Measurements from ENCODE around the gene BORCS6. TPM values are rescaled to one million over a fixed set of nuclear protein-coding genes. Genes with fewer than 3 reads are reported as not detected.

Gene BORCS6
- total RNA-seq, 1 donor from 2014 or later: 0.71 TPM

DNA sequence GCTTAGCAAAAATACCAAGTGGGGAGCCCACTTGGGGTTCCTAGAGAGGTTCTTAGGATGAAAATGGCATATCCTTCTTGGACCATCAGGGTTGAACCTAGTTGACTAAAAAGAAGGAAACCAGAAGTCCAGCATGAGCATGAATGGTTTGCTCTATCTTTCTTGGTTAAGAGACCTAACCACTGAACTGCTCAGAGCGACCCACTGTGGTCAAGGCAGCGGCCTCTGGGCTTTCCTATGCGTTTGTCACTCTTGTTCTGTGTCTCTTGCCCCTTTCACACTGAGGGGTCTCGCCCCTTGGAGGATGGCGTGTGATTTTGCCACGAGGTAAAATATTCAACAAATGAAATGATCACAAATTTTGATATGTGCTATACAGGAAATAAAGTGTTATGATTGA is 526 bp upstream of the BORCS6 start:
- Histone ChIP-seq H3K4me1 (peaks cover 10% of the 10 kb centered on the region), H3K36me3 (no peaks in the 10 kb centered on the region), H3K27me3 (peaks cover 21% of the 10 kb centered on the region), H3K27ac (no peak overlapping the region), H3K9ac (no peak overlapping the region), H3K9me3 (ENCODE audit: low read depth) (no peaks in the 10 kb centered on the region), H3F3A (ENCODE audit: low read depth) (peaks cover 47% of the 10 kb centered on the region), H2AFZ (replicated peaks) (peak overlapping the region; percentile 19), H3K4me2 (peak overlapping the region; percentile 68), H3K4me3 (peak overlapping the region; percentile 75), H4K20me1 (ENCODE audit: low read depth) (peaks cover 15% of the 10 kb centered on the region), H3K79me2 (ENCODE audit: low read depth) (no peaks in the 10 kb centered on the region)
- no peak for DNase-seq (ENCODE audit: low spot score)
- TF ChIP-seq EZH2 (IDR thresholded peaks at IDR 0.05) (no peak), EZH2phosphoT487 (IDR thresholded peaks at IDR 0.05) (no peak)
- TF ChIP-seq, protein P1, sequence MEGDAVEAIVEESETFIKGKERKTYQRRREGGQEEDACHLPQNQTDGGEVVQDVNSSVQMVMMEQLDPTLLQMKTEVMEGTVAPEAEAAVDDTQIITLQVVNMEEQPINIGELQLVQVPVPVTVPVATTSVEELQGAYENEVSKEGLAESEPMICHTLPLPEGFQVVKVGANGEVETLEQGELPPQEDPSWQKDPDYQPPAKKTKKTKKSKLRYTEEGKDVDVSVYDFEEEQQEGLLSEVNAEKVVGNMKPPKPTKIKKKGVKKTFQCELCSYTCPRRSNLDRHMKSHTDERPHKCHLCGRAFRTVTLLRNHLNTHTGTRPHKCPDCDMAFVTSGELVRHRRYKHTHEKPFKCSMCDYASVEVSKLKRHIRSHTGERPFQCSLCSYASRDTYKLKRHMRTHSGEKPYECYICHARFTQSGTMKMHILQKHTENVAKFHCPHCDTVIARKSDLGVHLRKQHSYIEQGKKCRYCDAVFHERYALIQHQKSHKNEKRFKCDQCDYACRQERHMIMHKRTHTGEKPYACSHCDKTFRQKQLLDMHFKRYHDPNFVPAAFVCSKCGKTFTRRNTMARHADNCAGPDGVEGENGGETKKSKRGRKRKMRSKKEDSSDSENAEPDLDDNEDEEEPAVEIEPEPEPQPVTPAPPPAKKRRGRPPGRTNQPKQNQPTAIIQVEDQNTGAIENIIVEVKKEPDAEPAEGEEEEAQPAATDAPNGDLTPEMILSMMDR (IDR thresholded peaks at IDR 0.05): no peak
- Mint-ChIP-seq H3K4me1 (peaks cover 15% of the 10 kb centered on the region), H3K4me3 (no peak overlapping the region), H3K27ac (no peak overlapping the region), H3K9me3 (no peaks in the 10 kb centered on the region), H3K27me3 (ENCODE audit: insufficient read depth, low read depth) (peaks cover 3% of the 10 kb centered on the region), H3K36me3 (no peaks in the 10 kb centered on the region)

DNA sequence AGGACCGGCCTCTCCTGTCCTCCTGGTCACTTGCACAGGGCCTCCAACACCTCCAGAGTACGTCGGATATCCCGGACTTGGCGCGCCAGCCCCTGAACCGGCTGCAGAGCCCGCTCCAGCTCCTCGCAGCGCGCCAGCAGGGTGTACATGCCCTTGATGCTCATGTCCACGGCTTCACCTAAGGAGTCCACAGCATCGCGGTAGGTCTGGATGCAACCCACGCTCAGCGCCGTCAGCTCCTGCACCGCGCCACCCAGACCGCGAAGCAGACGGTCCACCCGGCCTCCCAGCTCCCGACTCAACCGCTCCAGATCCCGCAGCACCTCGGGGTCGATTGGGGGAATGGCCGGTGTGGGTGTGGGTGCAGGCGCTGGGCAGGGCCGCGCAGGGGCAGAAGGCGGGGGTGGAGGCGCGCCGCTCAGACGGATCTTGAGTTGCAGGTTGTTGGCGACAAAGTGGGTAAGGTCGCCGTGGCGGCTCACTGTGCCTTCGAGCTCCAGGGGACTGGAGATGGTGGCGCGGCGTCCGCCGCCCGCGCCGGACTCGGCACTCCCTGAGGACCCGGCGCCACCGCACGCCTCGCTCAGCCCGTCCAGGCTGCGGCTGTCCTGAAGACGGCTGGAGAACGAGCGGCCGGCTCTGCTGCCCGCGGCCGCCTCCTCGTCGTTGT is 804 bp downstream of the BORCS6 start:
- Histone ChIP-seq H3K4me3 (peak overlapping the region; percentile 75), H3K9me3 (ENCODE audit: low read depth) (no peaks in the 10 kb centered on the region), H3K27ac (no peak overlapping the region), H4K20me1 (ENCODE audit: low read depth) (peaks cover 15% of the 10 kb centered on the region), H3K4me1 (peaks cover 10% of the 10 kb centered on the region), H3K27me3 (peaks cover 21% of the 10 kb centered on the region), H3K9ac (no peak overlapping the region), H3K4me2 (peak overlapping the region; percentile 79), H3F3A (ENCODE audit: low read depth) (peaks cover 47% of the 10 kb centered on the region), H2AFZ (replicated peaks) (peak overlapping the region; percentile 74), H3K79me2 (ENCODE audit: low read depth) (no peaks in the 10 kb centered on the region), H3K36me3 (no peaks in the 10 kb centered on the region)
- Mint-ChIP-seq H3K27ac (no peak overlapping the region), H3K36me3 (no peaks in the 10 kb centered on the region), H3K27me3 (ENCODE audit: insufficient read depth, low read depth) (peaks cover 6% of the 10 kb centered on the region), H3K9me3 (no peaks in the 10 kb centered on the region), H3K4me1 (peaks cover 15% of the 10 kb centered on the region), H3K4me3 (no peak overlapping the region)
- peak; percentile 31 for DNase-seq (ENCODE audit: low spot score)
- peak; percentile 84 for TF ChIP-seq EZH2phosphoT487 (IDR thresholded peaks at IDR 0.05)
- TF ChIP-seq, protein P1 (IDR thresholded peaks at IDR 0.05): no peak
- TF ChIP-seq EZH2 (IDR thresholded peaks at IDR 0.05): peak; percentile 70

DNA sequence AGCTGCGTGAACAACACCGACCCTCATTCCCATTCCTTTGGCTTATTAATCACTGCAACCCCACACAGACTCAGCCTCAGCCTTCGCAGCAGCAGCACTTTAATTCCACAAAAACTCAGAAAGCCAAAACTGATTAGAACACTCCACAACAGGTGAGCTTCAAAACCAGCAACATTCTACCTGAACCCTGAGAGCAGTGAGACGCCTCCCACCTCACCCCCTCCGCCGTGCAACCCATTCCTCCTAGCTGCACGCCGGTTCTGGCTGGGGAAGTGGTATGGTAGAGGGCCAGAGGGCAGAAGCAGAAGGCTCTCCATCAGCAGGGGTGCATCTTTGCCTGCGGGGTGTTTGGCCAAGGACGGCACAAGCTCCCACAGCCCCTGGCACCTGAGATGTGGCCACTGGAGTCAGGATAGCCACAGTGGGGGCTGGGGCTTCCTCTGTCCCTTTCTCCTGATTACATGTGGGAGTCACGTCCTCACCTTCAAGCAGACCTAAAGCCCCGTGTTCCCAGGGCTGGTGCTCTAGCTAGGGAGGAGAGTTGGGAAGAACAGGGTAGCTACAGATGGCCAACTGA is 1.6 kb downstream of the BORCS6 start:
- Mint-ChIP-seq H3K9me3 (no peaks in the 10 kb centered on the region), H3K4me3 (no peak overlapping the region), H3K27me3 (ENCODE audit: insufficient read depth, low read depth) (peaks cover 11% of the 10 kb centered on the region), H3K36me3 (no peaks in the 10 kb centered on the region), H3K4me1 (peaks cover 15% of the 10 kb centered on the region), H3K27ac (no peak overlapping the region)
- TF ChIP-seq, protein P1 (IDR thresholded peaks at IDR 0.05): no peak
- TF ChIP-seq EZH2 (IDR thresholded peaks at IDR 0.05) (no peak), EZH2phosphoT487 (IDR thresholded peaks at IDR 0.05) (no peak)
- peak overlapping the region; percentile 89 for H3K4me3 ChIP-seq
- peaks cover 21% of the 10 kb centered on the region for H3K27me3 ChIP-seq
- no peak overlapping the region for H3K9ac ChIP-seq
- peaks cover 15% of the 10 kb centered on the region for H4K20me1 ChIP-seq (ENCODE audit: low read depth)
- H3K4me1 ChIP-seq: peaks cover 10% of the 10 kb centered on the region
- H3K27ac ChIP-seq: no peak overlapping the region
- no peaks in the 10 kb centered on the region for H3K9me3 ChIP-seq (ENCODE audit: low read depth)
- H3K4me2 ChIP-seq: peak overlapping the region; percentile 79
- DNase-seq (ENCODE audit: low spot score): no peak
- no peaks in the 10 kb centered on the region for H3K79me2 ChIP-seq (ENCODE audit: low read depth)
- no peak overlapping the region for H2AFZ ChIP-seq (replicated peaks)
- H3K36me3 ChIP-seq: no peaks in the 10 kb centered on the region
- H3F3A ChIP-seq (ENCODE audit: low read depth): peaks cover 47% of the 10 kb centered on the region

Measured in neural progenitor cell (in vitro differentiated cells).